H1 (cell line): Measurements from ENCODE around the gene DNAJA3. TPM values are rescaled to one million over a fixed set of nuclear protein-coding genes. Genes with fewer than 3 reads are reported as not detected.

Experiments
- CTCF ChIA-PET: fragments of 300-600 bp; sonication (Branson Sonifier 250); formaldehyde crosslinking; loops from one replicate; lab custom pipeline; 2021; ENCODE audit not compliant: partially characterized antibody; lab: Charles Lee
- POLR2A ChIA-PET: fragments of 300-600 bp; sonication (Branson Sonifier 250); formaldehyde crosslinking; loops from one replicate; lab custom pipeline; 2021; ENCODE audit warnings: inconsistent platforms; ENCODE audit not compliant: partially characterized antibody; lab: Charles Lee
- DNase-seq, 2 experiments: peaks; one replicate each; pipeline versions ENCODE4 v3.0.0 to v3.0.0-alpha.2; 2010 to 2022; ENCODE audit warnings: low spot score in 2 of 2, low read depth in 1 of 2, mixed read lengths in 1 of 2
- FAIRE-seq: peaks from 2 replicates; lab custom pipeline; 2011; peaks lifted over from hg19 to GRCh38; lab: Jason Lieb, UNC
- H2AFZ ChIP-seq: 2 replicates; pipeline ENCODE4 v1.8.1; 2012; ENCODE audit warnings: low read length, inconsistent platforms
- H2AK5ac ChIP-seq: 2 replicates; pipeline ENCODE4 v1.6.1; 2013; ENCODE audit warnings: low read depth, low read length
- H2BK120ac ChIP-seq: replicated peaks from 2 replicates; pipeline ENCODE3; 2013; ENCODE audit warnings: low read depth, low read length, inconsistent platforms
- H2BK12ac ChIP-seq: 2 replicates; pipeline ENCODE4 v1.6.1; 2013; ENCODE audit warnings: low read depth, low read length
- H2BK15ac ChIP-seq: 2 replicates; pipeline ENCODE4 v1.6.1; 2013; ENCODE audit warnings: low read length
- H2BK20ac ChIP-seq: 2 replicates; pipeline ENCODE4 v1.6.1; 2013; ENCODE audit warnings: low read length
- H2BK5ac ChIP-seq: 2 replicates; pipeline ENCODE4 v1.6.1; 2013; ENCODE audit warnings: low read depth, low read length
- H3K14ac ChIP-seq: 2 replicates; pipeline ENCODE4 v1.6.1; 2013; ENCODE audit warnings: inconsistent platforms; ENCODE audit not compliant: insufficient read length
- H3K18ac ChIP-seq: 2 replicates; pipeline ENCODE4 v1.6.1; 2013; ENCODE audit warnings: low read length; ENCODE audit errors: extremely low read depth
- H3K23ac ChIP-seq: 2 replicates; pipeline ENCODE4 v1.6.1; 2013; ENCODE audit warnings: inconsistent platforms; ENCODE audit not compliant: insufficient read length
- H3K23me2 ChIP-seq: 2 replicates; pipeline ENCODE4 v1.6.1; 2013; ENCODE audit warnings: low read depth, low read length
- H3K27ac ChIP-seq: 2 replicates; pipeline ENCODE4 v1.6.1; 2011; ENCODE audit warnings: low read depth, low read length, inconsistent platforms
- H3K27me3 ChIP-seq, 4 experiments: replicated peaks in 1 of 4; 1 replicate in 1 of 4; 2 replicates in 3 of 4; pipeline versions ENCODE4 v1.6.1 to v1.8.1; 2011 to 2013; ENCODE audit warnings: low read length in 3 of 4, mild to moderate bottlenecking in 3 of 4, inconsistent platforms in 2 of 4, mixed read lengths in 2 of 4, moderate library complexity in 1 of 4; ENCODE audit not compliant: control insufficient read depth in 3 of 4, insufficient read depth in 3 of 4; ENCODE audit errors: extremely low read depth in 1 of 4
- H3K36me3 ChIP-seq, 4 experiments: 2 replicates each; pipeline versions ENCODE4 v1.6.1 to v1.8.1; 2011 to 2013; ENCODE audit warnings: mild to moderate bottlenecking in 4 of 4, low read length in 3 of 4, moderate library complexity in 2 of 4, control low read depth in 1 of 4, inconsistent platforms in 1 of 4; ENCODE audit not compliant: insufficient read depth in 4 of 4, control insufficient read depth in 2 of 4
- H3K4ac ChIP-seq: replicated peaks from 2 replicates; pipeline ENCODE3; 2013; ENCODE audit warnings: low read length, low read depth, mixed read lengths, inconsistent platforms; ENCODE audit not compliant: insufficient read length
- H3K4me1 ChIP-seq, 4 experiments: replicated peaks in 1 of 4; 1 replicate in 1 of 4; 2 replicates in 3 of 4; pipeline versions ENCODE4 v1.6.1 to v1.8.1; 2011 to 2013; ENCODE audit warnings: low read length in 3 of 4, inconsistent platforms in 2 of 4, mixed read lengths in 1 of 4; ENCODE audit not compliant: insufficient read depth in 4 of 4, control insufficient read depth in 3 of 4
- H3K4me2 ChIP-seq, 2 experiments: 2 replicates each; pipeline versions ENCODE4 v1.6.1 to v1.8.1; 2011 to 2013; ENCODE audit warnings: low read depth in 2 of 2, low read length in 2 of 2, control low read depth in 1 of 2, inconsistent platforms in 1 of 2, mild to moderate bottlenecking in 1 of 2; ENCODE audit not compliant: insufficient read depth in 1 of 2
- H3K4me3 ChIP-seq, 4 experiments: fragments of 200-600, 300-600 bp in 1 of 4; sonication (generic), shearing (Covaris generic), sonication (Bioruptor Twin) in 1 of 4; 2 replicates each; pipeline versions ENCODE4 v1.5.1 to v1.8.1; 2011 to 2016; ENCODE audit warnings: low read length in 4 of 4, low read depth in 3 of 4, control low read depth in 2 of 4, inconsistent platforms in 2 of 4, mild to moderate bottlenecking in 2 of 4, mixed read lengths in 1 of 4, moderate library complexity in 1 of 4; ENCODE audit not compliant: insufficient read depth in 2 of 4; ENCODE audit errors: extremely low read depth in 1 of 4
- H3K56ac ChIP-seq: replicated peaks from 2 replicates; pipeline ENCODE3; 2013; ENCODE audit warnings: low read depth, mild to moderate bottlenecking, mixed read lengths, low read length, inconsistent platforms; ENCODE audit not compliant: insufficient read length
- H3K79me1 ChIP-seq: 2 replicates; pipeline ENCODE4 v1.6.1; 2013; ENCODE audit warnings: low read depth, low read length, control low read depth
- H3K79me2 ChIP-seq, 2 experiments: 2 replicates each; pipeline versions ENCODE4 v1.6.1 to v1.8.1; 2012 to 2013; ENCODE audit warnings: low read length in 2 of 2, mild to moderate bottlenecking in 2 of 2, inconsistent platforms in 1 of 2; ENCODE audit not compliant: insufficient read depth in 2 of 2, control insufficient read depth in 1 of 2
- H3K9ac ChIP-seq, 4 experiments: replicated peaks in 1 of 4; 1 replicate in 1 of 4; 2 replicates in 3 of 4; pipeline versions ENCODE4 v1.6.1 to v1.8.1; 2011 to 2013; ENCODE audit warnings: low read depth in 3 of 4, low read length in 3 of 4, control low read depth in 2 of 4, mild to moderate bottlenecking in 2 of 4, moderate library complexity in 2 of 4, inconsistent platforms in 1 of 4; ENCODE audit errors: extremely low read depth in 1 of 4
- H3K9me3 ChIP-seq, 2 experiments: 2 replicates each; pipeline versions ENCODE4 v1.6.1 to v1.8.1; 2012 to 2013; ENCODE audit warnings: mild to moderate bottlenecking in 2 of 2, moderate library complexity in 2 of 2, control low read depth in 1 of 2, inconsistent platforms in 1 of 2, low read depth in 1 of 2, low read length in 1 of 2, mixed read lengths in 1 of 2; ENCODE audit not compliant: insufficient read depth in 2 of 2
- H4K20me1 ChIP-seq, 2 experiments: replicated peaks in 1 of 2; 2 replicates each; pipeline versions ENCODE3 to v1.8.1; 2011 to 2013; ENCODE audit warnings: inconsistent platforms in 2 of 2, low read length in 2 of 2, mild to moderate bottlenecking in 1 of 2; ENCODE audit not compliant: insufficient read depth in 2 of 2, control insufficient read depth in 1 of 2
- H4K5ac ChIP-seq: 2 replicates; pipeline ENCODE4 v1.6.1; 2013; ENCODE audit warnings: low read length, low read depth, mixed read lengths, inconsistent platforms; ENCODE audit not compliant: insufficient read length
- H4K8ac ChIP-seq: 2 replicates; pipeline ENCODE4 v1.8.0; 2013; ENCODE audit warnings: mild to moderate bottlenecking, moderate library complexity, low read length, inconsistent platforms; ENCODE audit not compliant: insufficient read depth; ENCODE audit errors: extremely low read depth
- H4K91ac ChIP-seq: replicated peaks from 2 replicates; pipeline ENCODE3; 2013; ENCODE audit warnings: low read length, mixed read lengths, inconsistent platforms; ENCODE audit not compliant: insufficient read length
- ASH2L ChIP-seq: fragments of 200-600, 300-600 bp; sonication (generic); IDR thresholded peaks from one replicate; pipeline ENCODE4 v1.7.1; 2017; ENCODE audit warnings: low read length
- ATF2 ChIP-seq: IDR thresholded peaks from 2 replicates; pipeline ENCODE4 v1.6.1; 2012; ENCODE audit warnings: low read length, inconsistent platforms
- EZH2 ChIP-seq: fragments of 200-600 bp; sonication (generic); IDR thresholded peaks from 2 replicates; pipeline ENCODE4 v1.7.1; 2012; ENCODE audit warnings: low read depth, mild to moderate bottlenecking, moderate library complexity, low read length, inconsistent platforms; ENCODE audit not compliant: severe bottlenecking
- RNF2 ChIP-seq: fragments of 200-900, 300-1000 bp; sonication (generic); IDR thresholded peaks from 2 replicates; pipeline ENCODE4 v1.7.1; 2016; ENCODE audit warnings: borderline replicate concordance, low read depth, mild to moderate bottlenecking, antibody characterized with exemption, low read length; ENCODE audit not compliant: poor library complexity, severe bottlenecking; ENCODE audit errors: missing control alignments
- SUZ12 ChIP-seq: fragments of 200-600 bp; sonication (generic); IDR thresholded peaks from 2 replicates; pipeline ENCODE4 v1.6.1; 2012; ENCODE audit warnings: mild to moderate bottlenecking, inconsistent platforms, low read length, moderate library complexity, mixed read lengths
- TBP ChIP-seq: IDR thresholded peaks from 2 replicates; pipeline ENCODE4 v1.6.1; 2011; ENCODE audit warnings: low read depth, low read length, improper control_type of control experiment
- WGBS, 2 experiments: shearing (Covaris generic) in 1 of 2; methylation state at CpG; one replicate each; pipeline versions ENCODE4 v1.1.6 to v1.1.7; 2013 to 2015; ENCODE audit warnings: low lambda C conversion rate in 2 of 2, mixed read lengths in 2 of 2, inconsistent platforms in 1 of 2, low coverage in 1 of 2, missing lambda C conversion rate in 1 of 2; ENCODE audit not compliant: insufficient replicate concordance in 2 of 2, insufficient coverage in 1 of 2, insufficient read length in 1 of 2; ENCODE audit errors: extremely low coverage in 1 of 2, missing lambda C conversion rate in 1 of 2; 5-methylcytosine and 5-hydroxymethylcytosine counted together
- polyA plus RNA-seq, 7 experiments: library from polyadenylated mRNA; depleted of rRNA in 3 of 7; stranded (reverse) in 5 of 7; unstranded in 2 of 7; fragments of >200 nt in 5 of 7; fragments of 200-250 nt in 2 of 7; gene quantifications; 1 replicate in 5 of 7; 2 replicates in 1 of 7; 4 replicates in 1 of 7; pipeline versions ENCODE4 v1.2.1 to v1.2.3, GENCODE V29; 2011 to 2013; ENCODE audit warnings: missing spikeins in 2 of 7, mixed read lengths in 2 of 7
- total RNA-seq: library from RNA; stranded (reverse); fragmentation: NEBNext Ultra II Directional; extraction: Animal tissue kit (Norgen Biotek cat#: 25700); gene quantifications from 2 replicates; pipeline ENCODE4 v1.2.1, GENCODE V29; 2021

The DNAJA3 gene
- total and polyA plus RNA-seq, 2 of the 8 experiments (the other 6 are each of a cell fraction or from before 2014, with no cell fraction given), result 37.3 to 59.1 TPM

- H3K27me3 ChIP-seq, result no peaks in the 10 kb centered on the region
- H3K4me3 ChIP-seq, result no peak overlapping the region
- H3K9me3 ChIP-seq, result no peaks in the 10 kb centered on the region
- no peak overlapping the region for H2AFZ ChIP-seq
- ChIA-PET CTCF (interaction anchor here (0.6 to 2.4 kb wide), 6 partner anchors 10 to 170 kb away, joined by 3 to 9 read pairs (median 4); no protein-coding TSS in a partner anchor), POLR2A (interaction anchor here (1.0 to 2.4 kb wide), 2 partner anchors 10 to 106 kb away, joined by 3 to 6 read pairs; no protein-coding TSS in a partner anchor)
- no peak overlapping the region for H4K91ac ChIP-seq
- no peaks in the 10 kb centered on the region for H4K20me1 ChIP-seq
- DNase-seq (no peak), FAIRE-seq (no peak)
- 94% methylated on average over 1 of the region's 1 CpG; no CpG with 5 or more reads in 1 of the 2 experiments for WGBS, 2 experiments
- peaks cover 0 to 3% (median 0%) of the 10 kb centered on the region in 4 experiments; a peak in 1 of 8 replicates for H3K36me3 ChIP-seq
- peaks cover 7% of the 10 kb centered on the region for H3K79me1 ChIP-seq
- H3K9ac ChIP-seq, result no peak overlapping the region
- H3K56ac ChIP-seq, result no peak overlapping the region
- no peak overlapping the region for H2BK12ac ChIP-seq
- H3K14ac ChIP-seq, result no peak overlapping the region
- H3K23ac ChIP-seq, result no peak overlapping the region
- no peak overlapping the region for H2AK5ac ChIP-seq
- TF ChIP-seq TBP (no peak), SUZ12 (no peak), ASH2L (no peak), EZH2 (no peak), RNF2 (no peak), ATF2 (no peak)
- no peak overlapping the region for H3K18ac ChIP-seq
- H3K27ac ChIP-seq, result no peak overlapping the region
- no peak overlapping the region for H3K4ac ChIP-seq
- H2BK20ac ChIP-seq, result no peak overlapping the region
- no peak overlapping the region for H3K4me2 ChIP-seq
- no peak overlapping the region for H4K8ac ChIP-seq
- H2BK5ac ChIP-seq, result no peak overlapping the region
- peaks cover 0 to 3% of the 10 kb centered on the region in 2 experiments; a peak in 1 of 4 replicates for H3K79me2 ChIP-seq
- no peak overlapping the region for H2BK15ac ChIP-seq
- H2BK120ac ChIP-seq, result no peak overlapping the region
- H3K23me2 ChIP-seq, result no peaks in the 10 kb centered on the region
- no peak overlapping the region for H4K5ac ChIP-seq
- H3K4me1 ChIP-seq, result no peaks in the 10 kb centered on the region
Observed at GRCh38 chr16:4488499-4488967, 62.9 kb downstream of the DNAJA3 start.
